Stimulated activated CD8-positive, alpha-beta memory T cell treated with anti-CD3 and anti-CD28 coated beads, Interleukin-2, amount 100 ng/mL, for 48 hours (primary cell): ENCODE data around the gene CISD1.

ENCODE experiments used
- DNase-seq, 2 donors: peaks; one replicate each; pipeline ENCODE4 v3.0.0-alpha.2; 2020; ENCODE audit warnings: low read depth in 2 of 2

Gene CISD1

GRCh38 chr10:58311026-58311425 is 42.1 kb downstream of the CISD1 start:
- DNase-seq, result no peak

GRCh38 chr10:58316874-58317273 is 47.9 kb downstream of the CISD1 start:
- no peak for DNase-seq

GRCh38 chr10:58318346-58318745 is 49.4 kb downstream of the CISD1 start:
- no peak for DNase-seq

GRCh38 chr10:58319599-58319998 is 50.6 kb downstream of the CISD1 start:
- no peak for DNase-seq

GRCh38 chr10:58320351-58321049 is 51.5 kb downstream of the CISD1 start:
- DNase-seq, result no peak

- DNase-seq, result no peak
These were observed 53.3 kb downstream of the CISD1 start for GRCh38 chr10:58322072-58322834.

GRCh38 chr10:58322835-58323209 is 53.9 kb downstream of the CISD1 start:
- DNase-seq, result no peak

- no peak for DNase-seq
These were observed 58.0 kb downstream of the CISD1 start for GRCh38 chr10:58326967-58327381.

- no peak for DNase-seq
These were observed 59.3 kb downstream of the CISD1 start for GRCh38 chr10:58328233-58328632.

- DNase-seq, result no peak
These were observed 61.5 kb downstream of the CISD1 start for GRCh38 chr10:58330431-58330830.

- DNase-seq, result no peak
These were observed 62.7 kb downstream of the CISD1 start for GRCh38 chr10:58331646-58332045.

GRCh38 chr10:58334817-58335305 is 65.9 kb downstream of the CISD1 start, which contains the start of gene UBE2D1:
Gene UBE2D1, plus strand, starts transcription at chr10:58335006. Its CDS starts 196 bp downstream, at chr10:58335202.
- DNase-seq, result peak; percentile 81 to 86

GRCh38 chr10:58335306-58336005 is 66.5 kb downstream of the CISD1 start:
- DNase-seq, result no peak

GRCh38 chr10:58336242-58336641 is 67.3 kb downstream of the CISD1 start:
- DNase-seq, result no peak
